Measurements from ENCODE around the gene BABAM2.
"Not testable (repeated sequence)": the region's sequence is repeated elsewhere in the genome, so short reads cannot be mapped to it uniquely, and the experiment has no call there.

BABAM2 gene

GRCh38 chr2:27875089-27875881, 15.2 kb upstream of the BABAM2 start:
- no peak overlapping the region for H3K4me3 ChIP-seq (ENCODE audit: low read depth, low read length)
- no peak for DNase-seq (ENCODE audit: low read depth)
- TF ChIP-seq CTCF (IDR thresholded peaks at IDR 0.05; ENCODE audit: low read depth, low read length, missing control alignments): no peak

- no peak overlapping the region for H3K4me3 ChIP-seq (ENCODE audit: low read depth, low read length)
- DNase-seq (ENCODE audit: low read depth): no peak
- no peak for TF ChIP-seq CTCF (IDR thresholded peaks at IDR 0.05; ENCODE audit: low read depth, low read length, missing control alignments)
Observed at GRCh38 chr2:27878825-27879224, 11.7 kb upstream of the BABAM2 start.

- not testable (repeated sequence) for DNase-seq (ENCODE audit: low read depth)
Observed at GRCh38 chr2:27881815-27882583, 8.5 kb upstream of the BABAM2 start.

GRCh38 chr2:27882584-27882922, 8.0 kb upstream of the BABAM2 start:
- not testable (repeated sequence) for H3K4me3 ChIP-seq (ENCODE audit: low read depth, low read length); DNase-seq (ENCODE audit: low read depth)

More at GRCh38 chr2:27881815-27882583, 8.5 kb upstream of the BABAM2 start:
- H3K4me3 ChIP-seq (ENCODE audit: low read depth, low read length): not testable (repeated sequence)

- DNase-seq (ENCODE audit: low read depth): no peak
- TF ChIP-seq CTCF (IDR thresholded peaks at IDR 0.05; ENCODE audit: low read depth, low read length, missing control alignments): no peak
Observed at GRCh38 chr2:27884601-27885000, 5.9 kb upstream of the BABAM2 start.

GRCh38 chr2:27885234-27885633, 5.3 kb upstream of the BABAM2 start:
- H3K4me3 ChIP-seq (ENCODE audit: low read depth, low read length): no peak overlapping the region
- TF ChIP-seq CTCF (IDR thresholded peaks at IDR 0.05; ENCODE audit: low read depth, low read length, missing control alignments): no peak
- no peak for DNase-seq (ENCODE audit: low read depth)

More at GRCh38 chr2:27884601-27885000, 5.9 kb upstream of the BABAM2 start:
- no peak overlapping the region for H3K4me3 ChIP-seq (ENCODE audit: low read depth, low read length)

GRCh38 chr2:27885661-27886060, 4.9 kb upstream of the BABAM2 start:
- no peak for TF ChIP-seq CTCF (IDR thresholded peaks at IDR 0.05; ENCODE audit: low read depth, low read length, missing control alignments)
- H3K4me3 ChIP-seq (ENCODE audit: low read depth, low read length): no peak overlapping the region
- no peak for DNase-seq (ENCODE audit: low read depth)

- H3K4me3 ChIP-seq (ENCODE audit: low read depth, low read length): no peak overlapping the region
- no peak for TF ChIP-seq CTCF (IDR thresholded peaks at IDR 0.05; ENCODE audit: low read depth, low read length, missing control alignments)
- no peak for DNase-seq (ENCODE audit: low read depth)
Observed at GRCh38 chr2:27886322-27886721, 4.2 kb upstream of the BABAM2 start.
